Measurements from ENCODE around the gene SHANK3. TPM values are rescaled to one million over a fixed set of nuclear protein-coding genes. Genes with fewer than 3 reads are reported as not detected.

Gene SHANK3
- total and polyA plus RNA-seq, 2 of the 4 experiments (the other 2 are of a cell fraction): 0.18 to 1.5 TPM

DNA sequence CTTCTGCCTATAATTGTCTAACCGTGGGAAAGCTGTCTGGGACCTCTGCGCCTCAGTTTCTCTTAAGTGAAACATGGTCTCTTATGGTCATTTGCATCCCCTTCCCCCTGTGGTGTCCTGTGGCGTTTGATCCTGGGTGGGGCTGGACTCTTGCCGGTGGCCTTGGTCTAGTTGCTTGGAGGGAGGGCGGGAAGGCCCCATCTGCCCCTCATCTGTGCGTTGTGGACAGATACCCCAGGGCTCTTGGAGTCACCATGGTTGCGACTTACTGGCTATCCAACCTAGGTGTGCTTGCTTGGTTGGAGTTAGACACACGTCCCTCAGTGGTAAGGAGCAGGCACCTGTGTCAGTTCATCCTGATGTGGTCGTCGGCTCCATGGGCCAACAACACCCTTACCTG lies 15.2 kb downstream of the SHANK3 start:
- Histone ChIP-seq H2AFZ (replicated peaks; ENCODE audit: low read length, poor library complexity) (no peak overlapping the region), H3K27ac (ENCODE audit: insufficient read depth, low read length) (no peak overlapping the region), H4K20me1 (ENCODE audit: insufficient read depth, low read length) (no peaks in the 10 kb centered on the region), H3K36me3 (ENCODE audit: control insufficient read depth, insufficient read depth, low read length) (no peaks in the 10 kb centered on the region), H3K23ac (ENCODE audit: low read depth, low read length) (no peak overlapping the region), H3K27me3 (ENCODE audit: control insufficient read depth, insufficient read depth, low read length) (peaks cover 6% of the 10 kb centered on the region), H2BK20ac (ENCODE audit: low read depth, low read length) (no peak overlapping the region), H3K4me3 (ENCODE audit: insufficient read depth, low read depth, low read length) (no peak overlapping the region), H3K4me2 (ENCODE audit: low read depth, low read length) (no peak overlapping the region), H4K8ac (ENCODE audit: low read depth in 2 of 2, low read length in 2 of 2) (no peak overlapping the region), H3K4me1 (ENCODE audit: control insufficient read depth, insufficient read depth, low read length) (no peaks in the 10 kb centered on the region), H3K9me3 (ENCODE audit: control insufficient read depth, insufficient read depth, low read length) (no peaks in the 10 kb centered on the region), H3K4ac (ENCODE audit: low read depth, low read length) (no peak overlapping the region), H3K56ac (ENCODE audit: extremely low read depth, insufficient read depth, low read length) (no peak overlapping the region), H2BK120ac (ENCODE audit: low read depth, low read length) (no peak overlapping the region), H3K18ac (ENCODE audit: low read depth, low read length) (no peak overlapping the region), H4K91ac (ENCODE audit: insufficient read depth, low read depth, low read length) (no peak overlapping the region), H2BK5ac (ENCODE audit: low read depth, low read length, poor library complexity, severe bottlenecking) (no peak overlapping the region), H4K5ac (ENCODE audit: low read depth, low read length) (no peak overlapping the region), H3K9me1 (ENCODE audit: insufficient read depth, low read length) (no peaks in the 10 kb centered on the region), H3K14ac (replicated peaks; ENCODE audit: low read depth, low read length) (no peak overlapping the region), H2AK5ac (ENCODE audit: low read depth, low read length) (no peak overlapping the region), H3K79me1 (ENCODE audit: low read depth in 1 of 2, low read length in 2 of 2) (no peaks in the 10 kb centered on the region), H2BK15ac (ENCODE audit: low read depth, low read length) (no peak overlapping the region), H3K9ac (ENCODE audit: low read depth, low read length) (no peak overlapping the region), H2AK9ac (replicated peaks; ENCODE audit: low read depth, low read length, poor library complexity) (no peak overlapping the region)
- ATAC-seq (ENCODE audit: low read depth): no peak
- intact Hi-C loops (cut with micrococcal nuclease): no loop called here
- DNase-seq: no peak
- BruUV-seq (replicated peaks): no TSS peak
- ChIA-PET POLR2A (ENCODE audit: unreplicated experiment) (no interaction called here), CTCF (no interaction called here)
- 94% methylated on average over 3 of the region's 10 CpGs; no CpG with 5 or more reads in 1 of the 2 experiments for WGBS, 2 experiments (ENCODE audit: extremely low coverage in 2 of 2, insufficient read length in 1 of 2)
- dilution Hi-C loops (cut with HindIII; ENCODE audit: low sequenced_read_pairs, unreplicated experiment): no loop called here
- no peak for TF ChIP-seq MAZ (IDR thresholded peaks at IDR 0.05; ENCODE audit: borderline replicate concordance, low read depth, low read length)
- no peak for TF ChIP-seq NFE2L2 (IDR thresholded peaks at IDR 0.05; ENCODE audit: low read depth, low read length)
- TF ChIP-seq BHLHE40 (IDR thresholded peaks at IDR 0.05; ENCODE audit: low read depth, low read length): no peak
- TF ChIP-seq MXI1 (IDR thresholded peaks at IDR 0.05; ENCODE audit: borderline replicate concordance, low read depth, low read length): no peak
- TF ChIP-seq, protein P1, sequence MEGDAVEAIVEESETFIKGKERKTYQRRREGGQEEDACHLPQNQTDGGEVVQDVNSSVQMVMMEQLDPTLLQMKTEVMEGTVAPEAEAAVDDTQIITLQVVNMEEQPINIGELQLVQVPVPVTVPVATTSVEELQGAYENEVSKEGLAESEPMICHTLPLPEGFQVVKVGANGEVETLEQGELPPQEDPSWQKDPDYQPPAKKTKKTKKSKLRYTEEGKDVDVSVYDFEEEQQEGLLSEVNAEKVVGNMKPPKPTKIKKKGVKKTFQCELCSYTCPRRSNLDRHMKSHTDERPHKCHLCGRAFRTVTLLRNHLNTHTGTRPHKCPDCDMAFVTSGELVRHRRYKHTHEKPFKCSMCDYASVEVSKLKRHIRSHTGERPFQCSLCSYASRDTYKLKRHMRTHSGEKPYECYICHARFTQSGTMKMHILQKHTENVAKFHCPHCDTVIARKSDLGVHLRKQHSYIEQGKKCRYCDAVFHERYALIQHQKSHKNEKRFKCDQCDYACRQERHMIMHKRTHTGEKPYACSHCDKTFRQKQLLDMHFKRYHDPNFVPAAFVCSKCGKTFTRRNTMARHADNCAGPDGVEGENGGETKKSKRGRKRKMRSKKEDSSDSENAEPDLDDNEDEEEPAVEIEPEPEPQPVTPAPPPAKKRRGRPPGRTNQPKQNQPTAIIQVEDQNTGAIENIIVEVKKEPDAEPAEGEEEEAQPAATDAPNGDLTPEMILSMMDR (conservative IDR thresholded peaks at IDR 0.05; ENCODE audit: low read depth, low read length): no peak
- no peak for TF ChIP-seq POLR2A (IDR thresholded peaks at IDR 0.05; ENCODE audit: low read depth, low read length)
- TF ChIP-seq, protein P2, sequence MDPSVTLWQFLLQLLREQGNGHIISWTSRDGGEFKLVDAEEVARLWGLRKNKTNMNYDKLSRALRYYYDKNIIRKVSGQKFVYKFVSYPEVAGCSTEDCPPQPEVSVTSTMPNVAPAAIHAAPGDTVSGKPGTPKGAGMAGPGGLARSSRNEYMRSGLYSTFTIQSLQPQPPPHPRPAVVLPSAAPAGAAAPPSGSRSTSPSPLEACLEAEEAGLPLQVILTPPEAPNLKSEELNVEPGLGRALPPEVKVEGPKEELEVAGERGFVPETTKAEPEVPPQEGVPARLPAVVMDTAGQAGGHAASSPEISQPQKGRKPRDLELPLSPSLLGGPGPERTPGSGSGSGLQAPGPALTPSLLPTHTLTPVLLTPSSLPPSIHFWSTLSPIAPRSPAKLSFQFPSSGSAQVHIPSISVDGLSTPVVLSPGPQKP (IDR thresholded peaks at IDR 0.05; ENCODE audit: borderline replicate concordance, low read depth, low read length): no peak
- no peak for TF ChIP-seq SMC3 (IDR thresholded peaks at IDR 0.05; ENCODE audit: low read depth, low read length)
- no peak for TF ChIP-seq FOS (IDR thresholded peaks at IDR 0.05; ENCODE audit: low read depth, low read length)
- no peak for TF ChIP-seq MAFK (IDR thresholded peaks at IDR 0.05; ENCODE audit: low read depth, low read length)
- TF ChIP-seq RCOR1 (IDR thresholded peaks at IDR 0.05; ENCODE audit: insufficient replicate concordance, low read length): no peak
- no peak for TF ChIP-seq CEBPB (IDR thresholded peaks at IDR 0.05; ENCODE audit: low read depth, low read length)
- TF ChIP-seq, protein P3, sequence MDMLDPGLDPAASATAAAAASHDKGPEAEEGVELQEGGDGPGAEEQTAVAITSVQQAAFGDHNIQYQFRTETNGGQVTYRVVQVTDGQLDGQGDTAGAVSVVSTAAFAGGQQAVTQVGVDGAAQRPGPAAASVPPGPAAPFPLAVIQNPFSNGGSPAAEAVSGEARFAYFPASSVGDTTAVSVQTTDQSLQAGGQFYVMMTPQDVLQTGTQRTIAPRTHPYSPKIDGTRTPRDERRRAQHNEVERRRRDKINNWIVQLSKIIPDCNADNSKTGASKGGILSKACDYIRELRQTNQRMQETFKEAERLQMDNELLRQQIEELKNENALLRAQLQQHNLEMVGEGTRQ (IDR thresholded peaks at IDR 0.05; ENCODE audit: low read depth, low read length): no peak
- no peak for TF ChIP-seq RFX5 (IDR thresholded peaks at IDR 0.05; ENCODE audit: low read depth, low read length)
- no peak for TF ChIP-seq CHD1 (IDR thresholded peaks at IDR 0.05; ENCODE audit: low read depth, low read length)
- TF ChIP-seq RAD21 (IDR thresholded peaks at IDR 0.05; ENCODE audit: low read length): no peak
- in situ Hi-C loops (cut with MboI; ENCODE audit: low sequenced_read_pairs): no loop called here

Measured in IMR-90 (cell line).